Measurements from ENCODE around the gene FMNL2.

Gene FMNL2

GRCh38 chr2:152455738-152456137, 120.8 kb downstream of the FMNL2 start:
- no peak overlapping the region for H3K4me3 ChIP-seq (ENCODE audit: low read depth, low read length)
- DNase-seq (ENCODE audit: low read depth) = no peak
- TF ChIP-seq, protein P1, sequence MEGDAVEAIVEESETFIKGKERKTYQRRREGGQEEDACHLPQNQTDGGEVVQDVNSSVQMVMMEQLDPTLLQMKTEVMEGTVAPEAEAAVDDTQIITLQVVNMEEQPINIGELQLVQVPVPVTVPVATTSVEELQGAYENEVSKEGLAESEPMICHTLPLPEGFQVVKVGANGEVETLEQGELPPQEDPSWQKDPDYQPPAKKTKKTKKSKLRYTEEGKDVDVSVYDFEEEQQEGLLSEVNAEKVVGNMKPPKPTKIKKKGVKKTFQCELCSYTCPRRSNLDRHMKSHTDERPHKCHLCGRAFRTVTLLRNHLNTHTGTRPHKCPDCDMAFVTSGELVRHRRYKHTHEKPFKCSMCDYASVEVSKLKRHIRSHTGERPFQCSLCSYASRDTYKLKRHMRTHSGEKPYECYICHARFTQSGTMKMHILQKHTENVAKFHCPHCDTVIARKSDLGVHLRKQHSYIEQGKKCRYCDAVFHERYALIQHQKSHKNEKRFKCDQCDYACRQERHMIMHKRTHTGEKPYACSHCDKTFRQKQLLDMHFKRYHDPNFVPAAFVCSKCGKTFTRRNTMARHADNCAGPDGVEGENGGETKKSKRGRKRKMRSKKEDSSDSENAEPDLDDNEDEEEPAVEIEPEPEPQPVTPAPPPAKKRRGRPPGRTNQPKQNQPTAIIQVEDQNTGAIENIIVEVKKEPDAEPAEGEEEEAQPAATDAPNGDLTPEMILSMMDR (IDR thresholded peaks at IDR 0.05; ENCODE audit: control insufficient read depth, extremely low read depth, insufficient read depth) = no peak

DNA sequence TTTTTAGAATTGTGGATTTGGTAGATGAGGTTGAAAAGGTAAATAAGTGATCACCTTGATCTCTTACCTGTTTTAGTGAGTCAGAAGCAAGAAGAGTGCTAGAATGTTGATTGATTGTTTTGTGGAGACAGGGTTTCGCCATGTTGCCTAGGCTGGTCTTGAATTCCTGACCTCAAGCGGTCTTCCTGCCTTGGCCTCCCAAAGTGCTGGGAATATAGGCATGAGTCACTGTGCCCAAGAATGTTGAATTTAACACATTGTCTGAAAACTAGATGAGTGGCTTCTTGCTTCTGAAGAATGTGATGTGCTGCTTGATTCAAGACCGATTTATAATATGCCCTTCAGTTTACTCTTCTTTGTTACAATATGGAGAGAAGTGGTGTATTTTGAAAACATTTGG, 121.3 kb downstream of the FMNL2 start:
- DNase-seq (ENCODE audit: low read depth) = no peak
- no peak overlapping the region for H3K4me3 ChIP-seq (ENCODE audit: low read depth, low read length)
- TF ChIP-seq, protein P1 (IDR thresholded peaks at IDR 0.05; ENCODE audit: control insufficient read depth, extremely low read depth, insufficient read depth) = no peak

DNA sequence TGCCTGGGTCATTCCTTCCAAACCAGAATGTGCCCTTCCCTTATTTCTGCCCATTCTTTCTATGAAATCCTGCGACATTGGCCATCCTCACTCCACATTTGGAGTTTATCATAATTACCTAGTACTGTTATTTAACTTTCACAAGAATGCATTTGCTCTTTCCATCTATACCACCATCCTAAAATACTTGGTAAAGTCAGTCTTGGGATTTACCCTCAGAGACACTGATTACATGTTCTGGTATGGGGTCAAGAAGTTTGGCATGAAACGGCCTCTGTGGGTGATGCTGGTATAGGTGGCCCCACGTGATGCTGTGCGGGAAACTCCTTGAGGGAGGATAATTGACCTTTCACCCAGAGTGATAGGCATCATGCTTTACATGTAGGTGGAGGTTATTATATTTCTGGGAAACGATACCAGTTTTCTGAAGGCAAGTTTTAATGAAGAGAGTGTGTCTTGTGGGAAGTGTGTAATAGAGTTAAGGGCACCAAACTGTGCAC, 123.5 kb downstream of the FMNL2 start:
- H3K4me3 ChIP-seq (ENCODE audit: low read depth, low read length) = no peak overlapping the region
- TF ChIP-seq, protein P1 (IDR thresholded peaks at IDR 0.05; ENCODE audit: control insufficient read depth, extremely low read depth, insufficient read depth) = no peak
- no peak for DNase-seq (ENCODE audit: low read depth)

- no peak for DNase-seq (ENCODE audit: low read depth)
- TF ChIP-seq, protein P1 (IDR thresholded peaks at IDR 0.05; ENCODE audit: control insufficient read depth, extremely low read depth, insufficient read depth) = no peak
- H3K4me3 ChIP-seq (ENCODE audit: low read depth, low read length) = no peak overlapping the region
Measured at GRCh38 chr2:152459091-152459490, 124.1 kb downstream of the FMNL2 start.

- no peak overlapping the region for H3K4me3 ChIP-seq (ENCODE audit: low read depth, low read length)
- TF ChIP-seq, protein P1 (IDR thresholded peaks at IDR 0.05; ENCODE audit: control insufficient read depth, extremely low read depth, insufficient read depth) = no peak
- no peak for DNase-seq (ENCODE audit: low read depth)
Measured at GRCh38 chr2:152460567-152460966, 125.6 kb downstream of the FMNL2 start.

- no peak overlapping the region for H3K4me3 ChIP-seq (ENCODE audit: low read depth, low read length)
- TF ChIP-seq, protein P1 (IDR thresholded peaks at IDR 0.05; ENCODE audit: control insufficient read depth, extremely low read depth, insufficient read depth) = no peak
- no peak for DNase-seq (ENCODE audit: low read depth)
Measured at GRCh38 chr2:152462120-152462519, 127.1 kb downstream of the FMNL2 start.

DNA sequence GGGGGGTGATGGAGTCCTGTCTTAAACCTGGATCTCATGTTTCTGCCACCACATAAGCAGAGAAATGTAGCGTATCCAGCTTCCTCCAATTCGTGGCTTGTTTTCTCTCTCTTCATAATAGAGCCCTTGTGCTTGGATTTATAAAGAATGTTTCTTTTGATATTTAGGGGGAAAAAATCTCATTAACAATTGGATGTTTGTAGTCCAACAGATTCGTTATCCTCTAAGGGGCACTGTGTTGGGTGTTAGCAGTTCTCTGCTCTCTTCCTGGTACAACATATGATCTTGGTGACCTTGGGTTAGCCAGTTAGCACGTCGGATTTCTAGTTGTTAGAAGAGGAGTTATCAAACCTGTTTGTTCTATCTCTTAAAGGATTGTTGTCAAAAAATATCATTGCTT, 127.8 kb downstream of the FMNL2 start:
- TF ChIP-seq, protein P1 (IDR thresholded peaks at IDR 0.05; ENCODE audit: control insufficient read depth, extremely low read depth, insufficient read depth) = no peak

More for the DNA sequence above, 127.8 kb downstream of the FMNL2 start:
- no peak for DNase-seq (ENCODE audit: low read depth)
- H3K4me3 ChIP-seq (ENCODE audit: low read depth, low read length) = no peak overlapping the region

Data from LNCaP clone FGC (cell line).